ENCODE data around the gene HOXD10. TPM values are rescaled to one million over a fixed set of nuclear protein-coding genes. Genes with fewer than 3 reads are reported as not detected.

Gene HOXD10
- total RNA-seq, 3 donors from 2014 or later: 1.6 to 5.2 TPM; not detected in 1

GRCh38 chr2:176147800-176148496 lies 31.4 kb downstream of the HOXD10 start:
- Histone ChIP-seq H3K36me3 (no peaks in the 10 kb centered on the region), H3K9me3 (no peaks in the 10 kb centered on the region), H3K27me3 (peaks cover 4 to 90% of the 10 kb centered on the region in 2 donors), H3K4me3 (no peak overlapping the region), H3K4me1 (no peaks in the 10 kb centered on the region), H3K27ac (no peak overlapping the region)
- intact Hi-C loops (cut with DNase I; ENCODE audit: low total_unique reads): no loop called here
- no peak for DNase-seq (ENCODE audit: low spot score in 2 of 2)
- TF ChIP-seq CTCF (IDR thresholded peaks at IDR 0.05): no peak
- TF ChIP-seq POLR2AphosphoS5 (IDR thresholded peaks at IDR 0.05): no peak
- no peak for TF ChIP-seq POLR2A (IDR thresholded peaks at IDR 0.05)

- Histone ChIP-seq H3K27ac (no peak overlapping the region), H3K27me3 (peaks cover 4 to 86% of the 10 kb centered on the region in 2 donors), H3K4me3 (no peak overlapping the region), H3K9me3 (no peaks in the 10 kb centered on the region), H3K36me3 (no peaks in the 10 kb centered on the region), H3K4me1 (no peaks in the 10 kb centered on the region)
- no peak for DNase-seq (ENCODE audit: low spot score in 2 of 2)
- no peak for TF ChIP-seq CTCF (IDR thresholded peaks at IDR 0.05)
- no peak for TF ChIP-seq POLR2A (IDR thresholded peaks at IDR 0.05)
- no peak for TF ChIP-seq POLR2AphosphoS5 (IDR thresholded peaks at IDR 0.05)
- intact Hi-C loops (cut with DNase I; ENCODE audit: low total_unique reads): no loop called here
Measured at GRCh38 chr2:176148751-176149421, 32.3 kb downstream of the HOXD10 start.

- no peaks in the 10 kb centered on the region for H3K4me1 ChIP-seq
- intact Hi-C loops (cut with DNase I; ENCODE audit: low total_unique reads): no loop called here
- TF ChIP-seq POLR2AphosphoS5 (IDR thresholded peaks at IDR 0.05) (no peak), CTCF (IDR thresholded peaks at IDR 0.05) (no peak), POLR2A (IDR thresholded peaks at IDR 0.05) (no peak)
- no peaks in the 10 kb centered on the region for H3K36me3 ChIP-seq
- no peak for DNase-seq (ENCODE audit: low spot score in 2 of 2)
- H3K4me3 ChIP-seq: no peak overlapping the region
- H3K27ac ChIP-seq: no peak overlapping the region
- peaks cover 4 to 85% of the 10 kb centered on the region in 2 donors for H3K27me3 ChIP-seq
- no peaks in the 10 kb centered on the region for H3K9me3 ChIP-seq
Measured at GRCh38 chr2:176149481-176149938, 32.9 kb downstream of the HOXD10 start.

- Histone ChIP-seq H3K27me3 (peaks cover 4 to 83% of the 10 kb centered on the region in 2 donors), H3K4me1 (no peaks in the 10 kb centered on the region), H3K27ac (no peak overlapping the region), H3K9me3 (no peaks in the 10 kb centered on the region), H3K4me3 (no peak overlapping the region), H3K36me3 (no peaks in the 10 kb centered on the region)
- no peak for DNase-seq (ENCODE audit: low spot score in 2 of 2)
- TF ChIP-seq POLR2AphosphoS5 (IDR thresholded peaks at IDR 0.05) (no peak), CTCF (IDR thresholded peaks at IDR 0.05) (no peak), POLR2A (IDR thresholded peaks at IDR 0.05) (no peak)
- intact Hi-C loops (cut with DNase I; ENCODE audit: low total_unique reads): loop anchor here (10.0 kb wide), 1 partner anchor 395 kb away; no protein-coding TSS in a partner anchor
Measured at GRCh38 chr2:176149939-176150583, 33.5 kb downstream of the HOXD10 start.
